Measurements from ENCODE around the gene PSMA6. TPM values are rescaled to one million over a fixed set of nuclear protein-coding genes. Genes with fewer than 3 reads are reported as not detected.

PSMA6 gene
- total RNA-seq, 2 donors from 2014 or later, result 39.6 to 43.1 TPM

- ATAC-seq, result no peak
- DNase-seq, result no peak
- no peak overlapping the region for H3K27ac ChIP-seq
- H3K4me1 ChIP-seq, result no peaks in the 10 kb centered on the region
- no peak overlapping the region for H3K4me3 ChIP-seq
- H3K36me3 ChIP-seq (replicated peaks in 1 of 2; ENCODE audit: insufficient read depth in 1 of 2, low read depth in 2 of 2), result no peaks in the 10 kb centered on the region
- no peaks in the 10 kb centered on the region for H3K27me3 ChIP-seq
- intact Hi-C loops (cut with DNase I), result no loop called here
- no peaks in the 10 kb centered on the region for H3K9me3 ChIP-seq
- TF ChIP-seq CTCF (IDR thresholded peaks at IDR 0.05) (no peak), POLR2A (IDR thresholded peaks at IDR 0.05) (no peak)
- WGBS, 2 donors, result 61 to 72% methylated on average over 2 of the region's 2 CpGs
These were observed 37.4 kb upstream of the PSMA6 start for GRCh38 chr14:35254736-35255135.

- H3K9me3 ChIP-seq, result no peaks in the 10 kb centered on the region
- intact Hi-C loops (cut with DNase I), result no loop called here
- no peaks in the 10 kb centered on the region for H3K36me3 ChIP-seq (replicated peaks in 1 of 2; ENCODE audit: insufficient read depth in 1 of 2, low read depth in 2 of 2)
- WGBS, 2 donors, result 96% methylated on average over 5 of the region's 5 CpGs
- H3K4me3 ChIP-seq, result no peak overlapping the region
- H3K4me1 ChIP-seq, result no peaks in the 10 kb centered on the region
- no peak overlapping the region for H3K27ac ChIP-seq
- TF ChIP-seq POLR2A (IDR thresholded peaks at IDR 0.05) (no peak), CTCF (IDR thresholded peaks at IDR 0.05) (no peak)
- DNase-seq (no peak), ATAC-seq (no peak)
- H3K27me3 ChIP-seq, result no peaks in the 10 kb centered on the region
These were observed 36.5 kb upstream of the PSMA6 start for GRCh38 chr14:35255711-35256110.

- H3K9me3 ChIP-seq, result no peaks in the 10 kb centered on the region
- 64 to 70% methylated on average over 1 of the region's 1 CpG for WGBS, 2 donors
- H3K4me3 ChIP-seq, result no peak overlapping the region
- intact Hi-C loops (cut with DNase I), result no loop called here
- TF ChIP-seq CTCF (IDR thresholded peaks at IDR 0.05), result no peak
- no peak for TF ChIP-seq POLR2A (IDR thresholded peaks at IDR 0.05)
- H3K4me1 ChIP-seq, result no peaks in the 10 kb centered on the region
- no peaks in the 10 kb centered on the region for H3K36me3 ChIP-seq (replicated peaks in 1 of 2; ENCODE audit: insufficient read depth in 1 of 2, low read depth in 2 of 2)
- DNase-seq (no peak), ATAC-seq (no peak)
- H3K27ac ChIP-seq, result no peak overlapping the region
- H3K27me3 ChIP-seq, result no peaks in the 10 kb centered on the region
These were observed 34.4 kb upstream of the PSMA6 start for GRCh38 chr14:35257809-35258208.

GRCh38 chr14:35258420-35258819, 33.8 kb upstream of the PSMA6 start:
- no peak for TF ChIP-seq CTCF (IDR thresholded peaks at IDR 0.05)
- TF ChIP-seq POLR2A (IDR thresholded peaks at IDR 0.05), result no peak
- no peak overlapping the region for H3K27ac ChIP-seq

GRCh38 chr14:35261774-35262173, 30.4 kb upstream of the PSMA6 start:
- DNase-seq (no peak), ATAC-seq (peak; percentile 35)
- intact Hi-C loops (cut with DNase I), result no loop called here
- Histone ChIP-seq H3K36me3 (replicated peaks in 1 of 2; ENCODE audit: insufficient read depth in 1 of 2, low read depth in 2 of 2) (no peaks in the 10 kb centered on the region), H3K27me3 (no peaks in the 10 kb centered on the region), H3K9me3 (no peaks in the 10 kb centered on the region), H3K4me1 (no peaks in the 10 kb centered on the region), H3K4me3 (no peak overlapping the region), H3K27ac (no peak overlapping the region)
- WGBS, 2 donors, result 86 to 98% methylated on average over 2 of the region's 2 CpGs
- TF ChIP-seq POLR2A (IDR thresholded peaks at IDR 0.05) (no peak), CTCF (IDR thresholded peaks at IDR 0.05) (peak in 3 of 7 experiments; percentile 23 to 32 (median 28))

More at GRCh38 chr14:35258420-35258819, 33.8 kb upstream of the PSMA6 start:
- intact Hi-C loops (cut with DNase I), result no loop called here
- Histone ChIP-seq H3K36me3 (replicated peaks in 1 of 2; ENCODE audit: insufficient read depth in 1 of 2, low read depth in 2 of 2) (no peaks in the 10 kb centered on the region), H3K27me3 (no peaks in the 10 kb centered on the region), H3K4me3 (no peak overlapping the region), H3K4me1 (no peaks in the 10 kb centered on the region), H3K9me3 (no peaks in the 10 kb centered on the region)
- WGBS, 2 donors, result 86 to 88% methylated on average over 6 of the region's 6 CpGs
- ATAC-seq, result no peak
- no peak for DNase-seq

All from body of pancreas (tissue), 4 donors.